IPS DF 6.9 (cell line): ENCODE results near the gene PRKCQ.

ENCODE experiments used
- DNase-seq: peaks from one replicate; pipeline ENCODE4 v3.0.0-alpha.2; 2013; ENCODE audit warnings: low read depth, low spot score
- H3K27ac ChIP-seq: one replicate; pipeline ENCODE4 v1.5.1; 2013; ENCODE audit warnings: low read length, control low read depth
- H3K27me3 ChIP-seq: 2 replicates; pipeline ENCODE4 v1.6.1; 2013; ENCODE audit warnings: mild to moderate bottlenecking, low read length; ENCODE audit not compliant: control insufficient read depth, insufficient read depth
- H3K36me3 ChIP-seq: 2 replicates; pipeline ENCODE4 v1.6.1; 2013; ENCODE audit warnings: low read length; ENCODE audit not compliant: control insufficient read depth, insufficient read depth
- H3K4me1 ChIP-seq: 2 replicates; pipeline ENCODE4 v1.6.1; 2013; ENCODE audit warnings: low read length; ENCODE audit not compliant: control insufficient read depth, insufficient read depth
- H3K4me3 ChIP-seq: 2 replicates; pipeline ENCODE4 v1.5.1; 2013; ENCODE audit warnings: mild to moderate bottlenecking, low read length
- H3K9me3 ChIP-seq: 2 replicates; pipeline ENCODE4 v1.6.1; 2013; ENCODE audit warnings: low read length, inconsistent platforms; ENCODE audit not compliant: control insufficient read depth, insufficient read depth
- WGBS: extraction: QIAGEN DNeasy Blood & Tissue Kit; methylation state at CpG from one replicate; pipeline ENCODE4 v1.1.7; 2013; ENCODE audit warnings: mixed read lengths, missing lambda C conversion rate; ENCODE audit not compliant: insufficient read length, insufficient coverage; 5-methylcytosine and 5-hydroxymethylcytosine counted together

Gene PRKCQ

DNA sequence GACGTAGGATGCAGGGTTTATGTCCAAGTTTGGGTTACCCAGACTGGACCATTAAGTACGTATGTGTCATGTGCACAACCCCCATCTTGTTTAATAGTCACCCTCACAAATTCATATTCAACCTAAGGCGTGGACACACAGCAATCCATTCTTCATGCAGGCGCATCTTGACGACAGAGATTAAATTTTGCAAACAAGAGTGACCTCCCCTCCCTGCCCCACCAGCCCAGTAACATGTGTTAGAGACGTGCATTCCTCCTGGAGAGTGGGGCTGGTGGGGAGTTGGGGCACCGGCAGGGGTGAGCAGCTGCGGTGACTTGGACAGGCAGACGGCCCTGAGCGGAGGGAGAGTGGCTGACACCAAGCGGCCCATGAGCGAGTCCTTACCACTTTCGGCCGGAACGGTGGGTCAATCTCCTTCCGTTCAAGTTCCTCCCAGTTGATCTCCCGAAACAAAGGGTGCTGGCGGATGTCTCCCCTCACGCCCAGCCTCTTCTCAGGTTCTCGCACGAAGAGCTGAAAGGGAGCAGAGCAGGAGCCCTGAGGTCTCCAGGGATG is 149.6 kb downstream of the PRKCQ start:
- no peak overlapping the region for H3K27ac ChIP-seq
- no peak overlapping the region for H3K4me3 ChIP-seq
- no peaks in the 10 kb centered on the region for H3K36me3 ChIP-seq
- H3K27me3 ChIP-seq, result no peaks in the 10 kb centered on the region
- H3K4me1 ChIP-seq, result no peaks in the 10 kb centered on the region
- H3K9me3 ChIP-seq, result no peaks in the 10 kb centered on the region
- no peak for DNase-seq
- WGBS, result no CpG with 5 or more reads among the region's 21 CpGs

DNA sequence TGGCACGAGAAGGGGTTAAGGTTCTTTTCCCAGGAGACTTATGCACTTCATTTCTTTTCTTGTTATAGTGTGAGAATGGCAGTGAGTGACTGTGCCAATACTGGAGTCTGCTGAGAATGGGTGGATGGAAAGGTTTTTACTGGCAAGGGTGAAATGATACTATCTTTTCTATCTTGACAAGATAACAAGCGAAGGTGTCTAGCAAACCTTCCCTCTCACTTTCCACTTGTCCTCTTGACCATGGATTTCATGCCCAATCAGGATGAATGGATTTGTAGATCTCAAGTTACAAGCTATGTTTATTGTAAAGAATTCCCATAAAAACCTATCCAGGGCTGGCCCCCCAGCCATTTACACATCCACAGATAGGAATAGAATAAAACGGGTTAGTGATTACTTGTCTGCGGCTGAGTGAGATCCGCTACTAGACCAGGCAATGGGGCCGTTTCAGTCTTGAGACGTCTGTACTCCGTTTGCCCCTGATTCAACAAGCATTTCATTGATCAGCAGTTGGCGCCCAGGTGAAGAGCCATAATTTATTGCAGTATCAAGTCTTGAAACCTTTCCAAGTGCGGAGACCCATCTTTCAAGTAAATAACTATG is 152.6 kb downstream of the PRKCQ start:
- Histone ChIP-seq H3K4me1 (no peaks in the 10 kb centered on the region), H3K27me3 (no peaks in the 10 kb centered on the region), H3K4me3 (no peak overlapping the region), H3K36me3 (no peaks in the 10 kb centered on the region), H3K27ac (no peak overlapping the region), H3K9me3 (no peaks in the 10 kb centered on the region)
- DNase-seq, result no peak
- WGBS, result no CpG with 5 or more reads among the region's 10 CpGs

DNA sequence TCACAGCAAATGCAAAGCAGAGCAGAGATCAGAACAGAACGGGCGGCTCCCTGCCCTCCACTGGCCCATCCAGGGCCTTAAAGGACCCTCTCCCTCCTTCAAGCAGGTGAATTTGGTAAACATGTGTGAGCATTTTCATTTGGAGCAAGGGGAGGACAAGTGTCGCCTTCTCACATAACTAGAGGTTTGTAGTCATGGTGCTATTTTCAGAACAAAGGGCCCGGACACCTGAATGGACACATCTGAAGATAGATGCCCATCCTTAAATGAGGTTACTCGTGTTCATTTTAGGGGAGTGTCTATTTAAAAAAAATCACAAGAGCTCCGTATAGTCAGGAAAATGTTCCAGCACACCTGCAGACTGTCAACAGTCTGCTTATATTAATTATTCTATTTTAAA is 153.8 kb downstream of the PRKCQ start:
- no peaks in the 10 kb centered on the region for H3K4me1 ChIP-seq
- H3K9me3 ChIP-seq, result no peaks in the 10 kb centered on the region
- no peak overlapping the region for H3K27ac ChIP-seq
- DNase-seq, result no peak
- H3K4me3 ChIP-seq, result no peak overlapping the region
- no peaks in the 10 kb centered on the region for H3K36me3 ChIP-seq
- WGBS, result no CpG with 5 or more reads among the region's 6 CpGs
- no peaks in the 10 kb centered on the region for H3K27me3 ChIP-seq

DNA sequence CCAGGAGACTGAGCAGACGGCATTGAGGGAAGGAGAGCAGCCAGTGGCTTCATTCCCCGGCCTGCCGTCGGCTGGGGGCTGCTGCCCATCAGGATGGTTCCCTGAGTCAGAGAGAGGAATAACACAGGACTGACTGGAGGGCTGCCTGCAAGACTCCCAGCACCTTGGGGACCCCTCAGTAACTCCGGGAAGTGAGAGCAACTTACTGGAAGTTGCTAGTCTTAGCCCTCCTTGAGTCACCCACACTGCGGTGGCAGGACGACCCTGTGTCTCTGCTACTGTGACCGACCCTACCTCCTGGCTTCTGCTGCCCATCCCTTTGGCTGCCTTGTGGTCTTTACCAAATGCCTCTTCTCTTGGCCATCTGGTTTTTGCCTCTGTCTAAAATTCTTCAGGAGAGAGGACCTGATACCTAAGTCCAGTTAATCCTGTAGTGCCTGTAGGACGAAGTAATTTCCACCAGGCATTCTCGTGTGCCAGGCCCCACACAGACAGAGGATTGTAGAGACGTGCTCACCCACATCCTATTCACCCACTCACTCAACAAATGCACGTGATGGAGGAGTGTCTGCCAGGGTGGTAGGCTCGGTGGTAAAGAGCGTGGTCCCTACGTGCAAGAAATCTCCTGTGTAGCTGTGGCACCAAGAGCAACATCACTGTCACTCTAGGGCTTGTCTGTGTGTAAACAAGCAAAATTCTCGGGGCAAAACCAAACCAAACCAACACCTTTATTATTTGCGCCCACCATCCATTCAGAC is 156.5 kb downstream of the PRKCQ start:
- H3K4me3 ChIP-seq, result no peak overlapping the region
- H3K36me3 ChIP-seq, result no peaks in the 10 kb centered on the region
- no peaks in the 10 kb centered on the region for H3K27me3 ChIP-seq
- no CpG with 5 or more reads among the region's 17 CpGs for WGBS
- no peaks in the 10 kb centered on the region for H3K4me1 ChIP-seq
- no peak for DNase-seq
- no peaks in the 10 kb centered on the region for H3K9me3 ChIP-seq
- no peak overlapping the region for H3K27ac ChIP-seq

DNA sequence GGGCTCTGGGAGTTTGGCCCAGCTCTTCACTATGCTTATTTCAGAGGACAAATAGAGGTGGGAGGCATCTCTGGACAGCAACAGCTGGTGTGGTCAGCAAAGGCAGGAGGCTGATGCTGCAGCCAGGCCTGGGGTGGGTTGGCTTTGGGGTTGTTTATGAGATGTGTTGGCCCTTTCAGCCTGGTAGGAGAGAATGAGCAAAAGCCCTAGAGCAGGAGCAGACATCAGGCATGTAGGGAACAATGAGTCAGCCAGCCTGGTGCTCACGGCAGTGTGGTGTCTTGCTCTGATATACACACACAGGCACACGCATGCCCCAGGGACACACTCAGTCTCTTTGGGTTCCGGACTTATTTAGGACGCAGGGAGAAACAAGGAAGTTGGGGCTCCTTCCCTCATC is 157.1 kb downstream of the PRKCQ start:
- Histone ChIP-seq H3K4me3 (no peak overlapping the region), H3K4me1 (no peaks in the 10 kb centered on the region), H3K27ac (no peak overlapping the region), H3K27me3 (no peaks in the 10 kb centered on the region), H3K36me3 (no peaks in the 10 kb centered on the region), H3K9me3 (no peaks in the 10 kb centered on the region)
- WGBS, result no CpG with 5 or more reads among the region's 4 CpGs
- no peak for DNase-seq

DNA sequence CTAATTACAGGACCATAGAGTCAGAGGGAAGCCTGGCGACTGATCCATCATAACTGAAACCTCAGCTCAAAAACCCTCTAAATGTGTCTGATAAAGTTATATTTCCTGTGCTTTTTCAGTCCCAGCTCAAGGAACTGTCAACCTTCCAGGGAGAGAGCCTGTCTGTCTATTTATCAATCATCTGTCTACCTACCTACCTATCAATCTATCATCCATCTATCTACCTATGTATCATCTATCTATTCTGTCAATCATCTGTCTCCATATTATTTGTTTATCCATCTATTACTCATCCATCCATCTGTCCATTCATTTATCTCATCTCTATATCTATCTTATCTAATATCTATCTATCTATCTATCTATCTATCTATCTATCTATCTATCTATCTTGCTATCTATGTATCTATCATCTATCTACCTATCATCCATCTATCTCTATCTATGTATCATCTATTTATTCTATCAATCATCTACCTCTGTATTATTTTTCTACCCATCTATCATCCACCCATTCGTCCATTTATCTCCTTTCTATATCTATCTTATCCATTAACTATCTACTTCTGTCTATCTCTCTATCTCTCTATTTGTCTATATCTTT is 161.4 kb downstream of the PRKCQ start:
- Histone ChIP-seq H3K4me3 (no peak overlapping the region), H3K27me3 (no peaks in the 10 kb centered on the region), H3K4me1 (no peaks in the 10 kb centered on the region), H3K36me3 (no peaks in the 10 kb centered on the region), H3K9me3 (no peaks in the 10 kb centered on the region), H3K27ac (no peak overlapping the region)
- DNase-seq, result no peak
- WGBS, result 100% methylated on average over 1 of the region's 2 CpGs

DNA sequence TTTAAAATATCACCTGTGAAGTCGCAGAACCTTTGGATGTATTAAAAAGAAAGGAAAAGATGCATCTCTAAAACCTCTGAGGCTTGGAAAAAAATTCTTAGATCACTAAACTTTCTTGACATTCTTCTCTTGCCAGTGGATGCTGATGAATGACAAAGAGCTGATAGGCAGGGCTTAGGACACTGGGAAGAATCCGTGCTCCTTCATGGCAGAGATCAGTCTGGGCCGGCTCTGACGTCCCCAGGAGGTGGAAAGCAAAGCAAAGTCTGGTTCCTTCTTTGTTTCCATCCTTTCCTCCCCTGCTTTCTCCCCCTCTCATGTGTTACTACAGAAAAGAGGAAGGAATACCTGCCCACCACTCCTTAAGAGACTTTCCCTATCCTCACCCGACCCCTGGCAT is 161.9 kb downstream of the PRKCQ start:
- Histone ChIP-seq H3K4me3 (no peak overlapping the region), H3K27ac (no peak overlapping the region), H3K9me3 (no peaks in the 10 kb centered on the region), H3K27me3 (no peaks in the 10 kb centered on the region), H3K4me1 (no peaks in the 10 kb centered on the region), H3K36me3 (no peaks in the 10 kb centered on the region)
- DNase-seq, result no peak
- no CpG with 5 or more reads among the region's 5 CpGs for WGBS

DNA sequence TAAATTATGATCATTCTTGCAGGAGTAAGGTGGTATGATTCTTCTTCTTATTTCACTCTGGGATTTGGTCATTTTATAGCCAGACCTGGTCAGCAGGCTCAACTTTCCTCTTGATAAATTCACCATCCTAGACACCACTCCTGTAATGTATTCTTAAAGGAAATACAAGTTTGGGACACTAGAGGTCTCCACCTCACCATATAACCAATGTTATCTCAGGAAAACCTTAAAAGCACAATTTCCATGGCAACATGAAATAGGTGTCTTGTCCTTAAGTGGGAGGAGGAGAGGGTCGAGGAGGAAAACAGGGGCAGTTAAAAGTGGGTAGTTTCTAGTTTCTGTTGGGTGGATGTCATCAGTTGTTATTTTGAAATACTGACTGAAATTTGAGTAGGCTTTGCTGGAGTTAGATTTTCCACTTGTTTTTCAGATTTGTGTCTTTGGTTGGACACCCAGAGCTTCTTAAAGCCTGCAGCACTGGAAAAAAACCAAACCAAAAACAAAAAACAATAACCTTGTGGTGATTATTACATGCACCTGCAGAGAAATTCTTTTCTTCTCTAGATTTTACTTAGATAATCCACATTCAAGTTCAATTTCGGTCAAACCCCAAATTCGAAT is 163.1 kb downstream of the PRKCQ start:
- WGBS, result no CpG with 5 or more reads among the region's 3 CpGs
- DNase-seq, result peak; percentile 31
- no peaks in the 10 kb centered on the region for H3K9me3 ChIP-seq
- H3K4me1 ChIP-seq, result no peaks in the 10 kb centered on the region
- no peaks in the 10 kb centered on the region for H3K27me3 ChIP-seq
- no peak overlapping the region for H3K4me3 ChIP-seq
- H3K27ac ChIP-seq, result no peak overlapping the region
- H3K36me3 ChIP-seq, result no peaks in the 10 kb centered on the region

DNA sequence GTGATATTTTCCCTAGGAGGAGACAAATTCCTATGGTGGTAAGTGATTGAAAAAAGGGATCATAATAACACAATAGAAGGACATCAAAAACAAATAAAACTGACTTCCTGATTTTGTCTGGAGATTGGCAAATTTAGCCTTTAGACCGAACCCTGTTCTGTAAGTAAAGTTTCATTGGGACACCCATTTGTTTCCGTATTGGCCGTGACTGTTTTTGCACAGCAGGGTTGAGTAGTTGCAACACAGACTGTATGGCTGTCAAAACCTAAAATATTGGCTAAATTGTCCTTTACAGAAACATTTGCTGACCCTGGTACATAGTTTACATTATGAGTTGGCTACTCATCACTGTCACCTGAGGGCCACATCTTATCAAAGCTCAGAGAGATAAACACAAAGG is 168.6 kb downstream of the PRKCQ start:
- WGBS, result no CpG with 5 or more reads among the region's 3 CpGs
- no peak overlapping the region for H3K27ac ChIP-seq
- no peak for DNase-seq
- no peaks in the 10 kb centered on the region for H3K36me3 ChIP-seq
- no peak overlapping the region for H3K4me3 ChIP-seq
- H3K27me3 ChIP-seq, result no peaks in the 10 kb centered on the region
- H3K9me3 ChIP-seq, result no peaks in the 10 kb centered on the region
- H3K4me1 ChIP-seq, result no peaks in the 10 kb centered on the region

DNA sequence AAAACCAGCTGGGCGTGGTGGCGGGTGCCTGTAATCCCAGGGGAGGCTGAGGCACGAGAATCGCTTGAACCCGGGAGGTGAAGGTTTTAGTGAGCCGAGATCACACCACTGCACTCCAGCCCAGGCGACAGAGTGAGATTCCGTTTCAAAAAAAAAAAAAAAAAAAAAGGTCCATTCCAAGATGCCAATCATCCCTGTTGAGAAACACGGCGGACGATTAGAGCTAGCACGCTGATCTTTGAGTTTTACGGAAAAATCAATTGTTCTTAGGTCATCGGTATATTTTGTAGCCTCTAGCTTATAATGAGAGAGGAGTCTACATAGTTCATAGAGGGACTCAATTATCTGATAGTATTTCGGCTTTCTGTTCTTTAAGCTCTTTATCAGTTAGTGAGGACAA is 169.2 kb downstream of the PRKCQ start:
- Histone ChIP-seq H3K36me3 (no peaks in the 10 kb centered on the region), H3K27ac (no peak overlapping the region), H3K9me3 (no peaks in the 10 kb centered on the region), H3K27me3 (no peaks in the 10 kb centered on the region), H3K4me1 (no peaks in the 10 kb centered on the region), H3K4me3 (no peak overlapping the region)
- no peak for DNase-seq
- no CpG with 5 or more reads among the region's 15 CpGs for WGBS
